HG02973 (cell line): Measurements from ENCODE around the gene PARD3B.
"Not testable (repeated sequence)": the region's sequence is repeated elsewhere in the genome, so short reads cannot be mapped to it uniquely, and the experiment has no call there.

Experiments
- ATAC-seq: cut with Tn5 transposase; IDR thresholded peaks from one replicate; pipeline ENCODE4 v1.9.1; 2021; ENCODE audit warnings: moderate library complexity; ENCODE audit not compliant: unreplicated experiment

The PARD3B gene

DNA sequence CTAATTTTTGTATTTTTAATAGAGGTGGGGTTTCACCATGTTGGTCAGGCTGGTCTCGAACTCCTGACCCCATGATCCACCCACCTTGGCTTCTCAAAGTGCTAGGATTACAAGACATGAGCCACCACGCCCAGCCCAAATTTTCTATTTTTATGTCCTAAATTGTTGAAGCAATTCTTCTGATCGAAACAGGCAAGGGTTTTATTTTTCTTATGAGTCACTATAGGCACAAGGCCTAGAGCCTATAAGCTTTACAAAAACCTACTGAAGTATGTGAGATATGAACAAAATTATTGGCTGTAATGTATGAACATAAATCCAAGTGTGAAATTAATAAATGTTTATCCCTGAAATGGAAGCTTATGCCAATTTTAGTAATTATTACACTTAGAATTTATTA, 672.8 kb downstream of the PARD3B start:
- ATAC-seq: no peak

GRCh38 chr2:205218816-205219215, 673.5 kb downstream of the PARD3B start:
- not testable (repeated sequence) for ATAC-seq

DNA sequence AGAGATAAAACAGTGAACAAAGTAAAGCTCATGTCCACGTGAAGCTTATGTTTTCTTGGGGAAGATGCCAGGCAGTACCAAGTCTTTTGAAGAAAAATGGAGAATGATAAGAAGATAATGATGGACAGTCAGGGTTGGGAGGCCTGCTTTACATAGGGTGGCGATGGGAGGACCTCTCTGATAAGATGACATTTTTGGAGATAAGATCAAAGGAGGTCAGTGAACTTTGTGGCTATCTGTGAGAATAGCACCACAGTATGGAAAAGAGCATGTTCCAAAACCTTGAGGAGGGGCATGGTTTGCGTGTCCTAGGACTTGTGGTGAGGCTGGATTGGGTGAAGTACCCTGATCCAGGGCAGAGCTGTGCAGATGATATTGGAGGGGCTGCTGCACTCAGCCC, 675.3 kb downstream of the PARD3B start:
- ATAC-seq: no peak

- ATAC-seq: no peak
Measured at GRCh38 chr2:205232086-205232485, 686.8 kb downstream of the PARD3B start.

- no peak for ATAC-seq
Measured at GRCh38 chr2:205235434-205235833, 690.2 kb downstream of the PARD3B start.

DNA sequence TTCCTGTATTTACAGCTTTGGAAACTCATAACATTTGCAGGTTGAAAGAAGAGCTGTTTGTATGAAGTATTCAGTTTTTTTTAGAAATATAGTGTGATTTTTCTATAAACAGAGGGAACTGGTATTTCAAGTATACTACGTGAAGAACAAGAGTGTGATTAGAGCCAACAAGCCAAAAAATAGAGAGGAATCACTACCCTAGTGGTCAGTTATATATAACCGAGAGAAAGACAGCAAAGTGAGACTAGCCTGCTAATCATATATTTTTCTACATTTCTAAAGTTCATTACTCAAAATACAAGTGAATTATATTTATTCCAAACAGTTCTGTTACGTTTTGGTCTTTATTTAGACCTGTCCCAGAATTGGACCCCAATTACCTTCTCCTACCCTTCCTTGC, 692.2 kb downstream of the PARD3B start:
- ATAC-seq: no peak

- ATAC-seq: no peak
Measured at GRCh38 chr2:205245001-205245400, 699.7 kb downstream of the PARD3B start.

DNA sequence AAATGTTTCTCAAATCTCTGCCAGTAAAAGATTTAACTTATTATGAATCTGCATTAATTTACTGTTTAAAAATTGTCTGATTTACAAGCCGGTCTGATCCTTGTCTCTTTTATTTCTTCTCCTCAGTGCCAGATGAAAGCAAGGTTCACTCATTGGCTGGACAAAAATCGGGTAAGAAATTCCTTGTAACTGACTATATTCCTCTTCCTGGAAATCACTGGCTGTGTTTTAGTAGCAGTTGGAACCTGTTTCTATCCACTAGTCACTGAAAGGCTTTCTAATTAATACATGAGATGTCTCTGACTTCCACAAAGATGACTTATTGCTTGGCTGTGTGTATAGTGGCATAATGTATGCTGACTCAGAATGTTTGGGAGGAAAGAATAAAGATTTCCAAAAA, 700.4 kb downstream of the PARD3B start:
- no peak for ATAC-seq

GRCh38 chr2:205259121-205259520, 713.8 kb downstream of the PARD3B start:
- no peak for ATAC-seq

GRCh38 chr2:205261516-205262020, 716.3 kb downstream of the PARD3B start:
- no peak for ATAC-seq

DNA sequence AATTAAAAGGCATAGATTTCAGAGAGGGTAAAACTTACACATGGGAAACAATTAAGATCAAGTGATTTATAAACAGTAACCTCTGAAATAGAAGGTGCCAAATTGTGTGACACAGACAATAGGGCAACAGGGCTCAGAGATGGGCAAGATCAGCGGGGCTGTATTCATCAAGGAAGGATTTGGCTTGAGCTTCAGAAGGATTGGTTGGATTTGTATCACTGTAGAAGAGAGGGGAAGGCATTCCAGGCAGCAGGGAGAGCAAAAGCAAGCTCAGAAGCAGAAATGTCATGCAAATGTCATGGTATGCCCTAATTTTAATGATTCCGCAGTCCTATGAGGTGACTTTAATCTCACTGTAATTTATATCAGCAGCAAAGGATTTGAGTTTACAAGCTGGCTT, 722.0 kb downstream of the PARD3B start:
- ATAC-seq: no peak

DNA sequence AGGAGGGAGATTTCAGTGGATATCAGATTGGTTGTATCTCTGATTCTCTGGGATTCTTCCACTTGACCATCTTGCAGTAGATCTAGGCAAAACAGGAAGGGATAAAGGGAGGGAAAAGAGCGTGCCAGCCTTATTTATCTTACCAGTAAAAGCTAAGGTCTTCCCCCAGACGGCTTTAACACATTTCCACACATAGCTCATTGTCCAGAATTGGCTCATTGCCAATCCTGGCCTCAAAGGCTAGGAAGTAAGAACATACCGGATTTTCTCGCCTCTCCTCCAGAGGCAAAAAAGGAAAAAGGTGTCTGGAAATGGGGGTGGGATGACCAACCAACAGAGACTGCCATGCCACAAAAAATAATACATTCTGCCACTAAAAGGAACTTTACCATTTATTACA, 725.4 kb downstream of the PARD3B start:
- no peak for ATAC-seq

- ATAC-seq: no peak
Measured at GRCh38 chr2:205273148-205273547, 727.9 kb downstream of the PARD3B start.

DNA sequence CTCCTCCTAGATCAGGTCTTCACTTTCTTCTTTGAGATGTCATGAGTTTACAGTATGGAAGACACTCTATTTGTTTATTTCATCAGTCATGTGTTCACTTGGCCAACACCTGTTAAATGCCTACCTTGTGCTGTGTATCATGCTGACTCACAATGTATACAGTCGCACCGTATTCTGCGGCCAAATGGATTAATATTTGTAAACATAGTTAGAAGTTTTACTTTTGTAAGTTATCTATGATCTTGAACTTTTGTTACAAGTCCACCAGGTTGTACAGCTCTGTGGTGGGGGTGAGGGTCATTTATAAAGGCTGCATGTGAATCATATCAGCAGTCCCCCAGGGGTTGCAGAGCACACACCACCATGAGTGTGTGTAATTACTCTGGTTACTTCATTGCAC, 728.4 kb downstream of the PARD3B start:
- ATAC-seq: no peak

- no peak for ATAC-seq
Measured at GRCh38 chr2:205274801-205275200, 729.5 kb downstream of the PARD3B start.

- no peak for ATAC-seq
Measured at GRCh38 chr2:205276116-205276777, 731.0 kb downstream of the PARD3B start.

GRCh38 chr2:205280596-205281236, 735.4 kb downstream of the PARD3B start:
- no peak for ATAC-seq

DNA sequence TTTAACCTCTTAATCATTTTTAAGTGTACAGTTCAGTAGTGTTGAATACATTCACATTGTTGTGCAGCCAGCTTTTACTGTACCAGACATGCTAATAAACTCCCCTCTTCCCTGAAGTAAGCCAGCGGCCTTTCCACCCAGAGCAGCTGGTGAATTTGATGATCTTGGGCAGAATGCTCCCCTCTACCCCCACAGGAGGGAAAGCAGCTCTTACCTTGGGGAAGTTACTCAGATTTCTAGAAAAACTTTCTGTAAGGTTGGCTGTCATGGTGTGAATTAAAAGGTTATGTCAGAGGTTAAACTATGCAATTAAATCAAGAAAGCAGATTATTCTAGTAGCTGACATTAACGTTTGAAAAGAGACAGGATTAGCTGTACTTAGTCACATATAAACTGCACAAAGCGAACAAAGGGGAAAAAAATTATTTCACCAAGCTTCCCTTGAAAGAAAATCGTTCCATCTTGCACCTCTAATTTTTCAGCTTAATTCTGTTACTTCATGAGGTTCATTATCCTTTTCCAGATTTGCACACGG, 738.5 kb downstream of the PARD3B start:
- no peak for ATAC-seq

GRCh38 chr2:205284334-205284733, 739.1 kb downstream of the PARD3B start:
- ATAC-seq: no peak

DNA sequence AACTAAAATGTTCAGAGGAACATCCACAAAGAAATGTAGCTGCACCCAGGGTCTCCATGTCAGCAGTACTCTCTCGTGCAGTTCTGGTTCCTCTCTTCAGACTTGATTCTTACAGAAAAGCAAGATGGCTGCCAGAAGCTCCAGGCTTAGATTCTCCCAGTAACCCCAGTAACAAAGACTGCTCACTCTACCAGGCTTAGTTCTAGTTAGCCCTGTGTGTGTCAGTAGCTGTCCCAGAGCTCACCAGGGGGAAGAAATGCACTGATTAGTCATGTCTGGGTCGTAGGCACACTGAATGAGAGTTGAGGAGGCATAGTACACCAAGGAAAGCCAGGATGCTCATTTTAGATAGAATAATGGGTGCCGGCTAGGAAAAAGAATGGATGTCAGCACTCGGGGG, 742.0 kb downstream of the PARD3B start:
- no peak for ATAC-seq

DNA sequence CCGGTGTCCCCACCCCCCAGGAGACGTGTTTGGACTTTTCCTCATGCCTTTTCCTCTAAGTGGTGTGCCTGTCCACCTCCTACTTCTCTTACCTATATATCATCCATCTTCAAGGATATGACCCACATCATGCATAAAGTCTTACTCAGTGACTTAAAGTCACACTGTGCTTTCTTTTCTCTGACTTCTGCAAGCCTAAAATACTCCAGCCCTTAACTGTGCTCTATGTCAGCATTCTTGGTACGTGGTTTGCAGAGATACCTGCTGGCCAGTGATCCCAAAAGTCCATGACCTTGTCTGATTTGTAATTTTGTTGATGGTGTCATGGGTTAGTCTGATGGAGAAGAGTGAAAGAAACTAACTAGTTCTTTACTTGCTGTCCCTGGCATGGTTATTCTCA, 743.4 kb downstream of the PARD3B start:
- no peak for ATAC-seq

DNA sequence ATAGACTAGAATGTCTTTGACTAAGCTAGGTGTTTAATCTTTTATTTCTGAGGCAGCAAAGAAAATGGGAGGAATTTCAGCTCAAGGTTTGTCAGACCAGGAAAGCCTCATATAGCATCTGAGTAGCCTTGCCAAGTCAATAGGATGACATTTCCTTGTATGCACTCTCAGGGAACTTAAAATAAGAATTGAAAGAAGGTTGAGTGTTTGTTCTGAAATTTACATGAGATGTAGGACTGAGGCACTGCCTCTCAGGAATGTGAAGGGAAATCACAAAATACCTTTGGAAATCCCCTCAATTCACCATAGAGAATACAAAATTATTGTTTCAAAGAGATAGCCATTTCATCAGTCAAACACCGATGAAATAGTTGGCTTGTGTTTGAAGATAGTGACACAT, 745.0 kb downstream of the PARD3B start:
- ATAC-seq: no peak
